Spinal cord (tissue), 10 donors: ENCODE results near the gene PLXNA4. TPM values are rescaled to one million over a fixed set of nuclear protein-coding genes. Genes with fewer than 3 reads are reported as not detected.
"Not testable (repeated sequence)": the region's sequence is repeated elsewhere in the genome, so short reads cannot be mapped to it uniquely, and the experiment has no call there.

Experiments
- DNase-seq, 6 donors: peaks; one replicate each; pipeline versions ENCODE4 v3.0.0 to v3.0.0-alpha.2; 2013 to 2015; ENCODE audit warnings: low spot score in 6 of 6, low read depth in 4 of 6
- H3K27ac ChIP-seq: one replicate; pipeline ENCODE4 v1.5.1; 2013; ENCODE audit warnings: low read depth, low read length, control low read depth
- H3K27me3 ChIP-seq: one replicate; pipeline ENCODE4 v1.6.1; 2013; ENCODE audit warnings: low read length; ENCODE audit not compliant: control insufficient read depth, insufficient read depth
- H3K36me3 ChIP-seq: one replicate; pipeline ENCODE4 v1.6.1; 2013; ENCODE audit warnings: low read length; ENCODE audit not compliant: control insufficient read depth, insufficient read depth
- H3K4me1 ChIP-seq: one replicate; pipeline ENCODE4 v1.6.1; 2013; ENCODE audit warnings: low read length; ENCODE audit not compliant: control insufficient read depth, insufficient read depth
- H3K4me3 ChIP-seq: one replicate; pipeline ENCODE4 v1.5.1; 2013; ENCODE audit warnings: low read depth, low read length, control low read depth
- H3K9me3 ChIP-seq: one replicate; pipeline ENCODE4 v1.6.1; 2013; ENCODE audit warnings: low read length; ENCODE audit not compliant: control insufficient read depth, insufficient read depth
- WGBS: methylation state at CpG from one replicate; pipeline ENCODE4 v1.1.5; 2013; ENCODE audit warnings: missing lambda C conversion rate; ENCODE audit not compliant: insufficient coverage; 5-methylcytosine and 5-hydroxymethylcytosine counted together
- polyA plus RNA-seq, 2 donors: library from polyadenylated mRNA; unstranded; fragments of 120-200 nt; gene quantifications; one replicate each; pipeline ENCODE4 v1.2.1, GENCODE V29; 2013; ENCODE audit not compliant: insufficient read length in 2 of 2
- total RNA-seq, 2 donors: library from RNA; depleted of rRNA in 1 of 2; stranded (reverse); fragments of 120-200 nt in 1 of 2; fragments of >200 nt in 1 of 2; gene quantifications; one replicate each; pipeline versions ENCODE4 v1.2.3 to v1.2.4, GENCODE V29; 2013 to 2014
- donor health status: healthy.

Gene PLXNA4
- total and polyA plus RNA-seq, 4 donors = 13.8 to 29.7 (median 23.2) TPM

GRCh38 chr7:132169730-132170129 lies 406.5 kb downstream of the PLXNA4 start:
- Histone ChIP-seq H3K27ac (no peak overlapping the region), H3K9me3 (no peaks in the 10 kb centered on the region), H3K27me3 (no peaks in the 10 kb centered on the region), H3K4me1 (no peaks in the 10 kb centered on the region), H3K36me3 (peaks cover 24% of the 10 kb centered on the region), H3K4me3 (no peak overlapping the region)
- no peak for DNase-seq
- 60% methylated on average over 7 of the region's 9 CpGs for WGBS

DNA sequence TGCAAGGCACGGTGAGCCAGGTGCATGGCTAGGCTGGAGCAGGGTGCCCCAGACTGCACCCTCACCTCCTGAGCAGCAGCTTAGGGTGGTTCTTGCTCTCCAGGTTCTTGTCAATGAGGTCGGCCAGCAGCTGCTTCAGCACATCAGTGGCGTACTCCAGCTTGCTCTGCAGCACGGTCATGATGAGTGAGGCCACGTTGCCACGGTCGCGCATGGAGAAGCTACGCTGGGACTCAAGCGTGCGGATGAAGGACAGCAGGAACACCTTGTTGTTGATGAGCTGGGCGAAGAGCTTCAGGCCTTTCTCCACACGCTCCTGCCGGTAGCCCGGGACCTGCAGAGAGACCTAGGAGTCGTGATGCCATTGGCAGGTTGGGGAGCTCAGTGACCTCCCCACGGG lies 408.0 kb downstream of the PLXNA4 start:
- H3K27me3 ChIP-seq = no peaks in the 10 kb centered on the region
- no peak overlapping the region for H3K4me3 ChIP-seq
- 98% methylated on average over 15 of the region's 17 CpGs for WGBS
- H3K36me3 ChIP-seq = peaks cover 31% of the 10 kb centered on the region
- no peaks in the 10 kb centered on the region for H3K9me3 ChIP-seq
- DNase-seq = no peak
- H3K27ac ChIP-seq = no peak overlapping the region
- peaks cover 8% of the 10 kb centered on the region for H3K4me1 ChIP-seq

DNA sequence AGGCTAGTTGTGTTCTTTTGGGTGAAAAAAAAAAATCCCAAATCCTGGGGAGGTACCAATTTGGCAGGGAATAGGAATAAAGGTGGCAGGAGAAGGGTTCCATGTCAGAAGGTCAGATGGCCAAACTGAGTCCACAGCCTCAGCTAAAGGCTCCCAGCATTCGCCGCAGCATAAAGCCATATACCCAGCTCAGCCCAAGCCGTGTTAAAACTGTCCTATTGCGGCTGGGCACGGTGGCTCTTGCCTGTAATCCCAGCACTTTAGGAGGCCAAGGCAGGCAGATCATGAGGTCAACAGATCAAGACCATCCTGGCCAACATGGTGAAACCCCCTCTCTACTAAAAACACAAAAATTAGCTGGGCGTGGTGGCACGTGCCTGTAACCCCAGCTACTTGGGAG lies 410.6 kb downstream of the PLXNA4 start:
- not testable (repeated sequence) for H3K9me3 ChIP-seq, DNase-seq, H3K27ac ChIP-seq, H3K27me3 ChIP-seq, H3K4me3 ChIP-seq
- Histone ChIP-seq H3K4me1 (peaks cover 30% of the 10 kb centered on the region), H3K36me3 (peaks cover 46% of the 10 kb centered on the region)
- WGBS = 94% methylated on average over 5 of the region's 7 CpGs

GRCh38 chr7:132164558-132165125 lies 411.6 kb downstream of the PLXNA4 start:
- Histone ChIP-seq H3K9me3 (no peaks in the 10 kb centered on the region), H3K36me3 (peaks cover 49% of the 10 kb centered on the region)
- WGBS = 85% methylated on average over 3 of the region's 12 CpGs

GRCh38 chr7:132162556-132163144 lies 413.6 kb downstream of the PLXNA4 start:
- Histone ChIP-seq H3K27ac (peak overlapping the region; percentile 19), H3K4me1 (peaks cover 39% of the 10 kb centered on the region), H3K27me3 (no peaks in the 10 kb centered on the region), H3K36me3 (peaks cover 55% of the 10 kb centered on the region), H3K4me3 (no peak overlapping the region), H3K9me3 (no peaks in the 10 kb centered on the region)
- peak in 2 of 6 donors; percentile 53 to 91 for DNase-seq
- 28% methylated on average over 5 of the region's 12 CpGs for WGBS

More at GRCh38 chr7:132164558-132165125, 411.6 kb downstream of the PLXNA4 start:
- Histone ChIP-seq H3K27me3 (no peaks in the 10 kb centered on the region), H3K4me1 (peaks cover 35% of the 10 kb centered on the region), H3K27ac (no peak overlapping the region), H3K4me3 (no peak overlapping the region)
- DNase-seq = no peak

GRCh38 chr7:132161976-132162375 lies 414.3 kb downstream of the PLXNA4 start:
- DNase-seq = no peak
- H3K9me3 ChIP-seq = no peaks in the 10 kb centered on the region
- WGBS = 73% methylated on average over 8 of the region's 8 CpGs
- H3K27ac ChIP-seq = no peak overlapping the region
- H3K4me1 ChIP-seq = peaks cover 39% of the 10 kb centered on the region
- H3K27me3 ChIP-seq = no peaks in the 10 kb centered on the region
- peaks cover 56% of the 10 kb centered on the region for H3K36me3 ChIP-seq
- no peak overlapping the region for H3K4me3 ChIP-seq

- Histone ChIP-seq H3K36me3 (peaks cover 59% of the 10 kb centered on the region), H3K27ac (no peak overlapping the region), H3K4me1 (peaks cover 39% of the 10 kb centered on the region), H3K9me3 (no peaks in the 10 kb centered on the region), H3K4me3 (no peak overlapping the region), H3K27me3 (no peaks in the 10 kb centered on the region)
- no peak for DNase-seq
- 94% methylated on average over 12 of the region's 12 CpGs for WGBS
Observed at GRCh38 chr7:132161533-132161915, 414.7 kb downstream of the PLXNA4 start.

- Histone ChIP-seq H3K27me3 (no peaks in the 10 kb centered on the region), H3K4me1 (peaks cover 43% of the 10 kb centered on the region), H3K36me3 (peaks cover 64% of the 10 kb centered on the region), H3K4me3 (no peak overlapping the region), H3K27ac (no peak overlapping the region), H3K9me3 (no peaks in the 10 kb centered on the region)
- DNase-seq = peak in 2 of 6 donors; percentile 33 to 79
- WGBS = 42% methylated on average over 9 of the region's 10 CpGs
Observed at GRCh38 chr7:132160611-132161532, 415.4 kb downstream of the PLXNA4 start.

DNA sequence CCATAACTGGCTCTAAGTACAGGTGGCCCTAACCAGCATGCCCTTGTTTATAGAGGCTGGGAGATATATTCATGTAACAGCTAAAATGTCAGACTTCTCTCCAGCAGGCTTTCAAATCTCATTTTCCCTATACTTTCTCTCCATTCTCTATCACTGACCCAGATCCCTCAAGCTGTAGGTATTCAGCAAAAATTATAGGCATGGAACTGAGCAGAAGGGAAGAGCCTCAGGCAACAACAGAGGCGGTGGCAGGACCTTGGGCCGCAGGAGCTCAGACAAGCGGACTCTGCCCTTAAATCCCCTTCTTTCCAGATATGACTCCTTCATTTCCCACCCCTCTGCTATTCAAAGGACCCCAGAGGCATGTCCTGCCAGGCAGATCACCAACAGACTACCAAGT lies 417.4 kb downstream of the PLXNA4 start:
- Histone ChIP-seq H3K36me3 (peaks cover 58% of the 10 kb centered on the region), H3K4me3 (no peak overlapping the region), H3K27ac (no peak overlapping the region), H3K4me1 (peaks cover 44% of the 10 kb centered on the region), H3K27me3 (no peaks in the 10 kb centered on the region), H3K9me3 (no peaks in the 10 kb centered on the region)
- 100% methylated on average over 1 of the region's 3 CpGs for WGBS
- DNase-seq = no peak
